Stomach smooth muscle (tissue), 2 donors: ENCODE results near the gene COL9A2.

Experiments used
- H3K27ac ChIP-seq: one replicate; pipeline ENCODE4 v1.7.0; 2013; ENCODE audit warnings: mild to moderate bottlenecking, low read length, inconsistent platforms
- H3K27me3 ChIP-seq, 2 donors: one replicate each; pipeline ENCODE4 v1.7.0; 2013; ENCODE audit warnings: low read length in 2 of 2; ENCODE audit not compliant: insufficient read depth in 2 of 2, control insufficient read depth in 1 of 2
- H3K36me3 ChIP-seq, 2 donors: one replicate each; pipeline ENCODE4 v1.7.0; 2013; ENCODE audit warnings: low read length in 2 of 2; ENCODE audit not compliant: control insufficient read depth in 2 of 2, insufficient read depth in 2 of 2
- H3K4me1 ChIP-seq: one replicate; pipeline ENCODE4 v1.7.0; 2013; ENCODE audit warnings: low read length; ENCODE audit not compliant: control insufficient read depth, insufficient read depth
- H3K4me3 ChIP-seq, 2 donors: one replicate each; pipeline ENCODE4 v1.7.0; 2013; ENCODE audit warnings: low read length in 2 of 2
- H3K9ac ChIP-seq, 2 donors: one replicate each; pipeline ENCODE4 v1.7.0; 2013; ENCODE audit warnings: low read length in 2 of 2, mild to moderate bottlenecking in 1 of 2
- H3K9me3 ChIP-seq, 2 donors: one replicate each; pipeline ENCODE4 v1.7.0; 2013; ENCODE audit warnings: low read length in 2 of 2; ENCODE audit not compliant: control insufficient read depth in 2 of 2
- donor health status: healthy.
- donor health status: Pancreatic carcinoma.

COL9A2 gene

GRCh38 chr1:40316595-40317393 is at the start of gene COL9A2:
TSS of gene COL9A2 (minus strand) at chr1:40317286. CDS start at chr1:40317197, 89 bp downstream.
- Histone ChIP-seq H3K9ac (no peak within 1 kb of the TSS), H3K9me3 (no peaks in the 10 kb centered on the region), H3K27me3 (peaks cover 21 to 28% of the 10 kb centered on the region in 2 donors), H3K36me3 (no peaks in the 10 kb centered on the region), H3K27ac (no peak within 1 kb of the TSS), H3K4me1 (peaks cover 29% of the 10 kb centered on the region), H3K4me3 (peak within 1 kb of the TSS; percentile 60 to 71)

DNA sequence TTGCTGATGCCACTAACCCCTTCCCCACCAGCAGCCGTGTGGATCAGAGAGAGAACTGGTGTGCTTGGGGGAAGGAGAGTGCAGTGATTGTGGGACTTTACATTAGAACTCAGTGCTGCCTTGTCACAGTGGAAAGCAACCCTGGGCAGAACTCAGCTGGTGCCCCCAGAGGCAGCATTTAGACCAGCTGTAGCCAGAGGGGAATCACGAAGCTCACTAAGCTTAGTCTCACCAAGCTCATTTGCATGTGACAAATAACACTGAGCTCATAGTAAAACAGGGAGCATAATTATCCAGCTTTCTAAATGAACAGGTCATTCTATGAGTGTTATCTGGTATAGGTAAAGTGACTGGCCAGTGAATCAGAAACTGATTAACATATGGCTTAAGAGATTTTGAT is 46.6 kb upstream of the COL9A2 start:
- no peak overlapping the region for H3K4me3 ChIP-seq
- no peaks in the 10 kb centered on the region for H3K4me1 ChIP-seq
- H3K9me3 ChIP-seq, result no peaks in the 10 kb centered on the region
- no peak overlapping the region for H3K27ac ChIP-seq
- peaks cover 6 to 7% of the 10 kb centered on the region in 2 donors for H3K27me3 ChIP-seq
- no peak overlapping the region for H3K9ac ChIP-seq
- no peaks in the 10 kb centered on the region for H3K36me3 ChIP-seq

DNA sequence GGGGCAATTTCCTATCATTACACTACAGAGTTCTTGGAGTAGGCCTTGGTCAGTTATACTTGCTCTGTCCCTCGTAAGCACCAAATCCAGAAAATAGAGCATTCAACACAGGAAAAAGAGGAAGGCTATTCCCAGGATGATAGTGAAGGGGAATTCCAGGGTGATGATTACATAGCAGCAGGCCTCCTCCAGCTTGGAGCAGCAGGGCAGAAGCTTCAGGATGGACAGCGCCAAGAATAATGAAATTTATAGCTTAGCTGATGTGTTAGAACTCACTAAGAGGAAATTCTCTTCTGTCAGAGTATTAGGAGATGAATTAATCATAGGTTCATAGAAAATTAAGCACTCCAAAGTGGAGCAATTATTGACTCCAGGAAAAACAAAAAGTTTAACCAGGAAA is 45.6 kb upstream of the COL9A2 start:
- Histone ChIP-seq H3K4me1 (no peaks in the 10 kb centered on the region), H3K4me3 (no peak overlapping the region), H3K9me3 (no peaks in the 10 kb centered on the region), H3K36me3 (no peaks in the 10 kb centered on the region), H3K9ac (no peak overlapping the region), H3K27ac (no peak overlapping the region), H3K27me3 (peaks cover 6 to 7% of the 10 kb centered on the region in 2 donors)

- no peak overlapping the region for H3K9ac ChIP-seq
- peaks cover 6 to 7% of the 10 kb centered on the region in 2 donors for H3K27me3 ChIP-seq
- H3K4me1 ChIP-seq, result no peaks in the 10 kb centered on the region
- no peaks in the 10 kb centered on the region for H3K9me3 ChIP-seq
- no peak overlapping the region for H3K4me3 ChIP-seq
- no peak overlapping the region for H3K27ac ChIP-seq
- H3K36me3 ChIP-seq, result no peaks in the 10 kb centered on the region
Measured at GRCh38 chr1:40362199-40362598, 45.1 kb upstream of the COL9A2 start.

GRCh38 chr1:40361637-40362036 is 44.6 kb upstream of the COL9A2 start:
- Histone ChIP-seq H3K27ac (no peak overlapping the region), H3K9ac (no peak overlapping the region), H3K36me3 (no peaks in the 10 kb centered on the region), H3K9me3 (no peaks in the 10 kb centered on the region), H3K4me1 (no peaks in the 10 kb centered on the region), H3K27me3 (peaks cover 6 to 7% of the 10 kb centered on the region in 2 donors), H3K4me3 (no peak overlapping the region)

- Histone ChIP-seq H3K9me3 (no peaks in the 10 kb centered on the region), H3K9ac (no peak overlapping the region), H3K27me3 (peaks cover 6 to 7% of the 10 kb centered on the region in 2 donors), H3K4me3 (no peak overlapping the region), H3K36me3 (no peaks in the 10 kb centered on the region), H3K27ac (no peak overlapping the region), H3K4me1 (no peaks in the 10 kb centered on the region)
Measured at GRCh38 chr1:40361201-40361600, 44.1 kb upstream of the COL9A2 start.

GRCh38 chr1:40360631-40361030 is 43.5 kb upstream of the COL9A2 start:
- no peaks in the 10 kb centered on the region for H3K4me1 ChIP-seq
- no peak overlapping the region for H3K27ac ChIP-seq
- peaks cover 6 to 7% of the 10 kb centered on the region in 2 donors for H3K27me3 ChIP-seq
- no peaks in the 10 kb centered on the region for H3K36me3 ChIP-seq
- H3K9me3 ChIP-seq, result no peaks in the 10 kb centered on the region
- H3K4me3 ChIP-seq, result no peak overlapping the region
- no peak overlapping the region for H3K9ac ChIP-seq

- H3K4me3 ChIP-seq, result no peak overlapping the region
- H3K4me1 ChIP-seq, result no peaks in the 10 kb centered on the region
- peaks cover 0 to 2% of the 10 kb centered on the region in 2 donors for H3K27me3 ChIP-seq
- H3K27ac ChIP-seq, result no peak overlapping the region
- H3K9ac ChIP-seq, result no peak overlapping the region
- no peaks in the 10 kb centered on the region for H3K9me3 ChIP-seq
- H3K36me3 ChIP-seq, result no peaks in the 10 kb centered on the region
Measured at GRCh38 chr1:40357625-40358024, 40.5 kb upstream of the COL9A2 start.

GRCh38 chr1:40353082-40353481 is 36.0 kb upstream of the COL9A2 start:
- Histone ChIP-seq H3K36me3 (no peaks in the 10 kb centered on the region), H3K4me1 (no peaks in the 10 kb centered on the region), H3K4me3 (no peak overlapping the region), H3K9ac (no peak overlapping the region), H3K27ac (no peak overlapping the region), H3K27me3 (no peaks in the 10 kb centered on the region), H3K9me3 (no peaks in the 10 kb centered on the region)

DNA sequence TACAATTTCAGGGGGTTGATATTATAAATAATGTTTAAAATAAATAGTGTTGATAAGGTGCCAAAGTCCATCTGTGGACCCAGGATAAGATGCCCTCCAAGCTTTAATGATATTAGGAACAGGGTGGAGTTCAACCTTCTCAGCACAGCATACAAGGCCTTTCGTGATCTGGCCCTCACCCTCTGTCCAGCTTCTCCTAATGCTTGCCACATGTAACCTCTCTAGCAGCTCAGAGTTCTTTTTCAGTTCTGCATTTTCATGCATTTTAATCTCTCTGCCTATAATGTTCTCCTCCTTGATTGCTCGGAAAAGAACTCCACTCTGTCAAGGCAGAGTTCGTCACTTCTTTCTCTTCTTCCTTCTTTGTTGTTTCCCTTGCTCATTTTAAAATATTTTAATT is 35.0 kb upstream of the COL9A2 start:
- Histone ChIP-seq H3K9me3 (no peaks in the 10 kb centered on the region), H3K27ac (no peak overlapping the region), H3K27me3 (no peaks in the 10 kb centered on the region), H3K9ac (no peak overlapping the region), H3K4me3 (no peak overlapping the region), H3K4me1 (no peaks in the 10 kb centered on the region), H3K36me3 (no peaks in the 10 kb centered on the region)

DNA sequence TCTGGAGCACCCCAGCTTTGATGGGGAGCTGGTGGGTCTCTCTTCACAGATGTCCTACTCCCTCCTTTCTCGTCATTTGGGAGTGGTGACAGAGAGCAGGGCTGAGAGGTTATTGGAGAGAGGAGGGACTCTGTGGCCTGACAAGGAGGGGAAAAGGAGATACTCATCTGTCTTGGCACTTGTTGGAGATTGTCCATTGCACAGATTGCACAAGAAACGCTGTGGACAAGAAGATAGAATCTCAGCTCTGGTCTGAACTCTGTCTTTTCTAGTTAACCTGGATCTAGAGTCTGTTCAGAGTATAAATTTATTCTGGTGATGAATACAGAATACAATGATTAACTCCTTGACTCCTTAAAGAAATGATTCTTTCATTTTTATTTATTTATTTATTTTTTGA is 34.0 kb upstream of the COL9A2 start:
- no peak overlapping the region for H3K27ac ChIP-seq
- H3K4me3 ChIP-seq, result no peak overlapping the region

More for the DNA sequence above, 34.0 kb upstream of the COL9A2 start:
- Histone ChIP-seq H3K9ac (no peak overlapping the region), H3K36me3 (no peaks in the 10 kb centered on the region), H3K27me3 (no peaks in the 10 kb centered on the region), H3K4me1 (no peaks in the 10 kb centered on the region), H3K9me3 (no peaks in the 10 kb centered on the region)
